ENCODE results near the gene YOD1.

GRCh38 chr1:207056673-207057072 is 5.7 kb upstream of the YOD1 start:
- TF ChIP-seq CTCF (IDR thresholded peaks at IDR 0.05) = no peak
- peak in 1 of 4 donors; percentile 16 for TF ChIP-seq POLR2A (IDR thresholded peaks at IDR 0.05)
- TF ChIP-seq POLR2AphosphoS5 (IDR thresholded peaks at IDR 0.05) = no peak

Measured in upper lobe of left lung (tissue), 4 donors.